GM06990 (cell line): Measurements from ENCODE around the gene KIAA0232.

Experiments
- DNase-seq: peaks from one replicate; pipeline ENCODE4 v3.0.0-alpha.2; 2011; ENCODE audit not compliant: insufficient read length; ENCODE audit errors: extremely low read depth
- H3K27me3 ChIP-seq: replicated peaks from 2 replicates; pipeline ENCODE4 v1.6.0; 2011; ENCODE audit warnings: low read length; ENCODE audit not compliant: control insufficient read depth, insufficient read depth
- H3K36me3 ChIP-seq: 2 replicates; pipeline ENCODE4 v1.5.1; 2011; ENCODE audit warnings: low read length; ENCODE audit not compliant: control insufficient read depth, insufficient read depth
- H3K4me3 ChIP-seq: replicated peaks from 2 replicates; pipeline ENCODE4 v1.5.1; 2011; ENCODE audit warnings: low read depth, mild to moderate bottlenecking, control low read depth, low read length
- TF ChIP-seq, protein P1 (sequence below): IDR thresholded peaks from 2 replicates; pipeline ENCODE4 v1.5.1; 2011; ENCODE audit warnings: low read length, control low read depth, mild to moderate bottlenecking, inconsistent platforms; ENCODE audit not compliant: insufficient read depth, poor library complexity, severe bottlenecking

Gene KIAA0232

DNA sequence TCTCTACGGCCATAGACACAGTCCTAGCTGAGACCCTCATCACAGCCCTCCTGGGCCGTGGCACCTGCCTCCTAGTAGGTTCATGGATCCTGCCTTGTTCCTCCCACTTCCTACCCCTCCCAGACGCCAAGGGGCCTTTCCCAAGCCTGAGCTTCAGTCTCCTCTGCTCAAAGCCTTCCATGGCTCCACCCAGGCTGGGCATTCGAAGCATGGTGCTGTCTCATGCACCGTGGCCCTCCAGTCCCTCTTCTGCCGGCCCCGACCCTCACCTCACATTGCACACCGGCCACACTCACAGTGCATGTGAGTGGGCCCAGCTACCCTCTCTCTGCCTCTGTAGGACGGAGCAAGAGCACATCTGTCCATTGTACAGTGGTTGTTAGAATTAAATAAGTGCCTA is 21.7 kb upstream of the KIAA0232 start:
- no peak for DNase-seq
- no peak overlapping the region for H3K4me3 ChIP-seq
- TF ChIP-seq, protein P1, sequence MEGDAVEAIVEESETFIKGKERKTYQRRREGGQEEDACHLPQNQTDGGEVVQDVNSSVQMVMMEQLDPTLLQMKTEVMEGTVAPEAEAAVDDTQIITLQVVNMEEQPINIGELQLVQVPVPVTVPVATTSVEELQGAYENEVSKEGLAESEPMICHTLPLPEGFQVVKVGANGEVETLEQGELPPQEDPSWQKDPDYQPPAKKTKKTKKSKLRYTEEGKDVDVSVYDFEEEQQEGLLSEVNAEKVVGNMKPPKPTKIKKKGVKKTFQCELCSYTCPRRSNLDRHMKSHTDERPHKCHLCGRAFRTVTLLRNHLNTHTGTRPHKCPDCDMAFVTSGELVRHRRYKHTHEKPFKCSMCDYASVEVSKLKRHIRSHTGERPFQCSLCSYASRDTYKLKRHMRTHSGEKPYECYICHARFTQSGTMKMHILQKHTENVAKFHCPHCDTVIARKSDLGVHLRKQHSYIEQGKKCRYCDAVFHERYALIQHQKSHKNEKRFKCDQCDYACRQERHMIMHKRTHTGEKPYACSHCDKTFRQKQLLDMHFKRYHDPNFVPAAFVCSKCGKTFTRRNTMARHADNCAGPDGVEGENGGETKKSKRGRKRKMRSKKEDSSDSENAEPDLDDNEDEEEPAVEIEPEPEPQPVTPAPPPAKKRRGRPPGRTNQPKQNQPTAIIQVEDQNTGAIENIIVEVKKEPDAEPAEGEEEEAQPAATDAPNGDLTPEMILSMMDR = no peak
- H3K27me3 ChIP-seq = peaks cover 2% of the 10 kb centered on the region
- no peaks in the 10 kb centered on the region for H3K36me3 ChIP-seq

- TF ChIP-seq, protein P1 = no peak
- peaks cover 2% of the 10 kb centered on the region for H3K27me3 ChIP-seq
- H3K4me3 ChIP-seq = no peak overlapping the region
- no peaks in the 10 kb centered on the region for H3K36me3 ChIP-seq
- DNase-seq = no peak
Observed at GRCh38 chr4:6761649-6762615, 20.6 kb upstream of the KIAA0232 start.

DNA sequence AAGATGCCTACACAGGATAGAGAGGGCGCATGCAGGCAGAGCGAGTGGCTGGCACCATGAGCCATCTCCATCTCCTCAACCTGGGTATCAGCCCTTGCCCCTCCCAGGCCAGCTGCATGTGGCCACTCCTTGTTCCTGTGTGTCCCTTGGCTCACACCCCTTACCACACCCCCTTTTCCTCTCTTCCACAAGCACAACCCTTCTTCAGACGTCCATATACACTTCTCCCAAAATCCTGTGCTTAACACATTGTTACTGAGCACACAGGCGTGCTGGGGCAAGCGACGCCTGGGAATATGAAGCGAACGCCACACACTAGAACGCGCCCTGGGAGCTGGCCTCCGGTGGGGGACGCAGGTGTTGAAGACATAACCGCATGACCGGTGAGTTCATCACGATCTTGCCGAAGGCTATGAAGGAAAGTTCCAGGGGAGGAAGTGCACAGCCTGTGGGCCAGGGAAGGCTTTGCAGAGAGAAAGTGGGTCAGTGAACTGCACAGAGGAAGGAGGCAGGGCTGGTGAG is 19.1 kb upstream of the KIAA0232 start:
- TF ChIP-seq, protein P1 = no peak
- DNase-seq = no peak
- peaks cover 2% of the 10 kb centered on the region for H3K27me3 ChIP-seq
- no peaks in the 10 kb centered on the region for H3K36me3 ChIP-seq
- no peak overlapping the region for H3K4me3 ChIP-seq

DNA sequence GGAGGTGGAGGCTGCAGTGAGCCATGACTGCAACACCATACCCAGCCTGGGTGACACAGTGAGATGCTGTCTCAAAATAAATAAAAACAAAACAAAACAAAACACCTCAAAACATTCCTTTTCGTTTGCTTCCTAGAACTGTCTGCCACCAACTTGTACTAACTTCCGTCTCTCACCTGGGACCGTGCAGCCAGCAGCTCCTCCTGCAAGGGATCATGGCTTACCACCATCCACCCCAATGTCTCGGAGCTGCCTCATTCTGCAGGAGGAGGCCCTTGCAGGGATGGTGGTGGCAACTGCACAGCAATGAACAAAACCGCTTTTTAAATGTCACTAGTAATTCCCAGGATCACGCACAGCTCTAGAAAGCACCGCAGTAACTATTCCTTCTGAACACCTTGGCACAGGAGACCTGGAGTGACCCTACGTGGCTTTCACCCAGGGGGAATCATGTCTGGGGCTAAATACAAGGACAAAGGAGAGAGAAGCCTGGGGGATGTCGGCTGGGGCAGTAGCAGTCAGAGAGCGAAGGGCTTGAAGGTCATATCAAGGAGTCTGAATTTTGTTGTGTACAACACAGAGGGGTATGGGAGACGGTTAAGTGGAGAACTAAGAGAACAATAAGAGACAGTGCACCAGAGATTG is 17.4 kb upstream of the KIAA0232 start:
- Histone ChIP-seq H3K27me3 (no peaks in the 10 kb centered on the region; the same call in 1 of the 2 replicates), H3K4me3 (no peak overlapping the region), H3K36me3 (no peaks in the 10 kb centered on the region)
- TF ChIP-seq, protein P1 = no peak
- DNase-seq = no peak

GRCh38 chr4:6765703-6766102 is 16.8 kb upstream of the KIAA0232 start:
- Histone ChIP-seq H3K27me3 (no peaks in the 10 kb centered on the region; the same call in 1 of the 2 replicates), H3K36me3 (no peaks in the 10 kb centered on the region), H3K4me3 (no peak overlapping the region)
- TF ChIP-seq, protein P1 = no peak
- no peak for DNase-seq
